Endothelial cell of umbilical vein (primary cell): Measurements from ENCODE around the gene NUP62. TPM values are rescaled to one million over a fixed set of nuclear protein-coding genes. Genes with fewer than 3 reads are reported as not detected.

Experiments
- BruUV-seq: library from RNA; stranded (reverse); fragments of 400-500 nt; replicated peaks from 2 replicates; lab custom pipeline; 2021; lab: Mats Ljungman, UMichigan
- CTCF ChIA-PET: fragments of 300-600, 350-600 bp; sonication (Branson Sonifier 250); formaldehyde crosslinking; loops from one replicate; lab custom pipeline; 2021; ENCODE audit warnings: antibody characterized with exemption, inconsistent platforms; lab: Charles Lee
- POLR2A ChIA-PET: fragments of 300-600, 350-600 bp; sonication (Branson Sonifier 250); formaldehyde crosslinking; loops from one replicate; lab custom pipeline; 2021; ENCODE audit warnings: antibody characterized with exemption, inconsistent platforms; lab: Charles Lee
- DNase-seq: peaks from one replicate; pipeline ENCODE4 v3.0.0-alpha.2; 2011; ENCODE audit warnings: low read depth, low spot score
- FAIRE-seq: peaks from 2 replicates; lab custom pipeline; 2011; peaks lifted over from hg19 to GRCh38; lab: Jason Lieb, UNC
- H2AFZ ChIP-seq: 2 replicates; pipeline ENCODE4 v1.6.0; 2012; ENCODE audit warnings: low read depth, low read length, control low read depth, inconsistent platforms
- H3K27ac ChIP-seq: 2 replicates; pipeline ENCODE4 v1.5.1; 2011; ENCODE audit warnings: low read depth, mild to moderate bottlenecking, control low read depth, low read length, moderate library complexity; ENCODE audit not compliant: insufficient read depth
- H3K27me3 ChIP-seq, 2 experiments: 2 replicates each; pipeline versions ENCODE4 v1.6.0 to v1.6.1; 2011; ENCODE audit warnings: low read length in 2 of 2, mixed read lengths in 1 of 2; ENCODE audit not compliant: control insufficient read depth in 2 of 2, insufficient read depth in 2 of 2
- H3K36me3 ChIP-seq, 2 experiments: 2 replicates in 1 of 2; 3 replicates in 1 of 2; pipeline ENCODE4 v1.5.1; 2011; ENCODE audit warnings: low read length in 2 of 2, mild to moderate bottlenecking in 1 of 2, moderate library complexity in 1 of 2; ENCODE audit not compliant: control insufficient read depth in 2 of 2, insufficient read depth in 2 of 2; ENCODE audit errors: extremely low read depth in 1 of 2
- H3K4me1 ChIP-seq: 3 replicates; pipeline ENCODE4 v1.5.1; 2011; ENCODE audit warnings: mild to moderate bottlenecking, low read length; ENCODE audit not compliant: control insufficient read depth, insufficient read depth; ENCODE audit errors: extremely low read depth
- H3K4me2 ChIP-seq: 2 replicates; pipeline ENCODE4 v1.6.1; 2011; ENCODE audit warnings: low read length, control low read depth, mixed read lengths; ENCODE audit not compliant: insufficient read depth
- H3K4me3 ChIP-seq, 3 experiments: fragments of 200-600 bp in 1 of 3; sonication (generic), shearing (Covaris generic) in 1 of 3; replicated peaks in 1 of 3; 2 replicates each; pipeline ENCODE4 v1.5.1; 2011 to 2016; ENCODE audit warnings: control low read depth in 3 of 3, low read length in 3 of 3, mild to moderate bottlenecking in 2 of 3, inconsistent platforms in 1 of 3, low read depth in 1 of 3, moderate library complexity in 1 of 3; ENCODE audit not compliant: insufficient read depth in 1 of 3
- H3K79me2 ChIP-seq: 2 replicates; pipeline ENCODE4 v1.6.0; 2012; ENCODE audit warnings: low read length, inconsistent platforms; ENCODE audit not compliant: control insufficient read depth, insufficient read depth
- H3K9ac ChIP-seq: replicated peaks from 2 replicates; pipeline ENCODE3; 2011; ENCODE audit warnings: low read length, control low read depth; ENCODE audit not compliant: insufficient read depth; ENCODE audit errors: extremely low read depth
- H3K9me1 ChIP-seq: replicated peaks from 3 replicates; pipeline ENCODE4 v1.6.0; 2011; ENCODE audit warnings: mild to moderate bottlenecking, low read length; ENCODE audit not compliant: control insufficient read depth, insufficient read depth; ENCODE audit errors: extremely low read depth
- H3K9me3 ChIP-seq: replicated peaks from 2 replicates; pipeline ENCODE4 v1.5.1; 2012; ENCODE audit warnings: low read length, inconsistent platforms; ENCODE audit not compliant: control insufficient read depth, insufficient read depth
- H4K20me1 ChIP-seq: replicated peaks from 2 replicates; pipeline ENCODE3; 2011; ENCODE audit warnings: mild to moderate bottlenecking, low read length; ENCODE audit not compliant: control insufficient read depth, insufficient read depth; ENCODE audit errors: extremely low read depth
- EZH2 ChIP-seq: IDR thresholded peaks from 2 replicates; pipeline ENCODE4 v1.6.1; 2012; ENCODE audit warnings: borderline replicate concordance, low read depth, mild to moderate bottlenecking, moderate library complexity, low read length, inconsistent platforms; ENCODE audit not compliant: severe bottlenecking
- FOS ChIP-seq: IDR thresholded peaks from 2 replicates; pipeline ENCODE4 v1.6.1; 2011; ENCODE audit warnings: mild to moderate bottlenecking, low read length, moderate library complexity, borderline replicate concordance; ENCODE audit not compliant: insufficient read depth
- JUN ChIP-seq: IDR thresholded peaks from 2 replicates; pipeline ENCODE4 v1.6.1; 2011; ENCODE audit warnings: borderline replicate concordance, low read depth; ENCODE audit not compliant: insufficient read length, insufficient read depth
- MYC ChIP-seq: IDR thresholded peaks from one replicate; pipeline ENCODE4 v1.6.1; 2011; ENCODE audit warnings: mild to moderate bottlenecking, low read depth, low read length
- POLR2A ChIP-seq: IDR thresholded peaks from 2 replicates; pipeline ENCODE4 v1.6.1; 2012; ENCODE audit warnings: low read depth, mild to moderate bottlenecking, control low read depth, low read length
- POLR2AphosphoS5 ChIP-seq: IDR thresholded peaks from 2 replicates; pipeline ENCODE4 v1.6.1; 2012; ENCODE audit warnings: low read depth, mild to moderate bottlenecking, control low read depth, low read length, moderate library complexity; ENCODE audit not compliant: insufficient read depth
- dilution Hi-C: fragments of 300-500 bp; cut with MboI; formaldehyde crosslinking; loops from one replicate; pipeline ENCODE4 v1.15.0; 2019; ENCODE audit warnings: low sequenced_read_pairs; ENCODE audit not compliant: extremely low pct_ligation_motif_present
- intact Hi-C: fragments of 100-400 bp; cut with micrococcal nuclease; formaldehyde crosslinking; loops from one replicate; pipeline ENCODE4 v1.10.0; 2022
- polyA plus RNA-seq, 4 experiments: library from polyadenylated mRNA; depleted of rRNA in 3 of 4; stranded (reverse) in 3 of 4; unstranded in 1 of 4; fragments of >200 nt; gene quantifications; 2 replicates each; pipeline versions ENCODE4 v1.2.1 to v1.2.3, GENCODE V29; 2011 to 2012; ENCODE audit warnings: missing spikeins in 1 of 4
- total RNA-seq: library from RNA; stranded (reverse); gene quantifications from 2 replicates; pipeline ENCODE4 v1.2.3, GENCODE V29; 2021
- TF ChIP-seq, protein P1 (sequence below), 2 donors: IDR thresholded peaks; 1 replicate in 1 of 2; 2 replicates in 1 of 2; pipeline ENCODE4 v1.5.1; 2011; ENCODE audit warnings: low read length in 2 of 2, mild to moderate bottlenecking in 2 of 2, moderate library complexity in 2 of 2, control low read depth in 1 of 2, inconsistent platforms in 1 of 2, low read depth in 1 of 2; ENCODE audit not compliant: insufficient read depth in 1 of 2; ENCODE audit errors: extremely low read depth in 1 of 2

Gene NUP62
- total and polyA plus RNA-seq, 2 donors (not counting 3 experiments of a cell fraction or from before 2014, with no cell fraction given), result 32.0 to 93.7 TPM

DNA sequence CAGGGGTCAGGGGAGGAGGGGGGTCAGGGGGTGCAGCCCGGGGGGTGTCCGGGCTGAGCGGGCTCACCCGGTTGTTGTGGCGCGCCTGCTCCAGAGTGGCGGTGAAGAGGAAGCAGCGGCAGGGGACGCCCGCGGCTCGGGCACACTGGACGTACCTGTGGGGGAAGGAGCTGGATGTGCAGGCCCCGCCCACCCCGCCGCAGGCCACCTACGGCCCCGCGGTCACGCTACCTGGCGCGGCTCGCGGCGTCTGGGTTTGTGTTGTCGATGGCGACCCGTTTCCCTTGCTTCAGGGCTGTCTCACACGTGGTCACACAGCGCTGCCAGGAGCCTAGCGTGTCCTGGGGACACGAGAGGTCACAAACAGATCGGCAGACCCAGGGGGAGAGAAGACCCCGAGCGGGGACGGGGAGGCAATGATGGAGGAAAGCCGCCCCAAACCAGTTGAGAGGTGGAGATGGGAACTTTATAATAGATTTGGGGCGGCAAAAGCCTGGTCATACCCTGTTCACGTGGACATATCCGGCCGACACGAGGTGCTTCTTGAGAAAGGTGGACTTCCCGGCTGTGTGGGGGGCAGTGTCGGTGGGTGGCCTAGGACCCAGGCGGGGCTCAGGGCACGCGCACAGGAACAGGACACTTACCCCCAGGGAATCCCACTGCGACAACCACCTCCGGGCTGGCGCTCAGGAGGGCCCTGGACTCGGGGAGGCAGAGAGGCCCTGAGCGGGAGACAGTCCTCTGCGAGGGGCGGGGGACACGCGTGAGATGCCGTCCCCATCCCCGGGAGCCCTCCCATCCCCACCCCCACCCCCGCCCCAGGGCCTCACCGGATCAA is 67.5 kb downstream of the NUP62 start:
- no peak for TF ChIP-seq EZH2
- TF ChIP-seq JUN, result no peak
- no peak for TF ChIP-seq POLR2A
- no peak for TF ChIP-seq FOS
- no peak for TF ChIP-seq MYC
- no peak for TF ChIP-seq POLR2AphosphoS5
- TF ChIP-seq, protein P1, sequence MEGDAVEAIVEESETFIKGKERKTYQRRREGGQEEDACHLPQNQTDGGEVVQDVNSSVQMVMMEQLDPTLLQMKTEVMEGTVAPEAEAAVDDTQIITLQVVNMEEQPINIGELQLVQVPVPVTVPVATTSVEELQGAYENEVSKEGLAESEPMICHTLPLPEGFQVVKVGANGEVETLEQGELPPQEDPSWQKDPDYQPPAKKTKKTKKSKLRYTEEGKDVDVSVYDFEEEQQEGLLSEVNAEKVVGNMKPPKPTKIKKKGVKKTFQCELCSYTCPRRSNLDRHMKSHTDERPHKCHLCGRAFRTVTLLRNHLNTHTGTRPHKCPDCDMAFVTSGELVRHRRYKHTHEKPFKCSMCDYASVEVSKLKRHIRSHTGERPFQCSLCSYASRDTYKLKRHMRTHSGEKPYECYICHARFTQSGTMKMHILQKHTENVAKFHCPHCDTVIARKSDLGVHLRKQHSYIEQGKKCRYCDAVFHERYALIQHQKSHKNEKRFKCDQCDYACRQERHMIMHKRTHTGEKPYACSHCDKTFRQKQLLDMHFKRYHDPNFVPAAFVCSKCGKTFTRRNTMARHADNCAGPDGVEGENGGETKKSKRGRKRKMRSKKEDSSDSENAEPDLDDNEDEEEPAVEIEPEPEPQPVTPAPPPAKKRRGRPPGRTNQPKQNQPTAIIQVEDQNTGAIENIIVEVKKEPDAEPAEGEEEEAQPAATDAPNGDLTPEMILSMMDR (IDR thresholded peaks at IDR 0.05; ENCODE audit: extremely low read depth in 1 of 2, insufficient read depth in 1 of 2, low read depth in 1 of 2, low read length in 2 of 2), result no peak
- intact Hi-C loops (no loop called here), dilution Hi-C loops (no loop called here)
- ChIA-PET POLR2A (no interaction called here), CTCF (no interaction called here)
- Histone ChIP-seq H4K20me1 (no peaks in the 10 kb centered on the region), H3K4me1 (peaks cover 20% of the 10 kb centered on the region), H3K9me1 (no peaks in the 10 kb centered on the region), H2AFZ (no peak overlapping the region), H3K4me3 (no peak overlapping the region), H3K27me3 (no peaks in the 10 kb centered on the region), H3K36me3 (peaks cover 15 to 54% of the 10 kb centered on the region in 2 experiments), H3K4me2 (no peak overlapping the region), H3K9me3 (no peaks in the 10 kb centered on the region), H3K27ac (no peak overlapping the region), H3K79me2 (peaks cover 26% of the 10 kb centered on the region), H3K9ac (no peak overlapping the region)
- DNase-seq (no peak), FAIRE-seq (no peak)
- no TSS peak for BruUV-seq
